ENCODE data around the gene ELMOD3.
A peak's percentile ranks its signal among the peaks of the same experiment; 100 is the strongest.
"Not testable (repeated sequence)": the region's sequence is repeated elsewhere in the genome, so short reads cannot be mapped to it uniquely, and the experiment has no call there.

DNA sequence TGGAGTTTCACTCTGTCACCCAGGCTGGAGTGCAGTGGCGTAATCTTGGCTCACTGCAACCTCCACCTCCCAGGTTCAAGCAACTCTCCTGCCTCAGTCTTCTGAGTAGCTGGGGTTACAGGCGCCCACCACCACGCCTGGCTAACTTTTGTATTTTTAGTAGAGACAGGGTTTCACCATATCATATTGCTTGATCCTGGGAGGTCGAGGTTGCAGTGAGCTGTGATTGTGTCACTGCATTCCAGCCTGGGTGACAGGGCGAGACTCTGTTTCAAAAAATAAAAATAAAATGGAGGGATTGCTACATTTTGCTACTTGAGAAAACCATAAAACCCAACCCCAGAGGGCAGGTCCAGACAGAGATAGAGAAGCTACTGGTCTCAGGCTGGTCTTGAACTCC lies 28.6 kb downstream of the ELMOD3 start:
- peak in 1 of 2 donors; percentile 23 for TF ChIP-seq POLR2A (IDR thresholded peaks at IDR 0.05)
- TF ChIP-seq, protein P1, sequence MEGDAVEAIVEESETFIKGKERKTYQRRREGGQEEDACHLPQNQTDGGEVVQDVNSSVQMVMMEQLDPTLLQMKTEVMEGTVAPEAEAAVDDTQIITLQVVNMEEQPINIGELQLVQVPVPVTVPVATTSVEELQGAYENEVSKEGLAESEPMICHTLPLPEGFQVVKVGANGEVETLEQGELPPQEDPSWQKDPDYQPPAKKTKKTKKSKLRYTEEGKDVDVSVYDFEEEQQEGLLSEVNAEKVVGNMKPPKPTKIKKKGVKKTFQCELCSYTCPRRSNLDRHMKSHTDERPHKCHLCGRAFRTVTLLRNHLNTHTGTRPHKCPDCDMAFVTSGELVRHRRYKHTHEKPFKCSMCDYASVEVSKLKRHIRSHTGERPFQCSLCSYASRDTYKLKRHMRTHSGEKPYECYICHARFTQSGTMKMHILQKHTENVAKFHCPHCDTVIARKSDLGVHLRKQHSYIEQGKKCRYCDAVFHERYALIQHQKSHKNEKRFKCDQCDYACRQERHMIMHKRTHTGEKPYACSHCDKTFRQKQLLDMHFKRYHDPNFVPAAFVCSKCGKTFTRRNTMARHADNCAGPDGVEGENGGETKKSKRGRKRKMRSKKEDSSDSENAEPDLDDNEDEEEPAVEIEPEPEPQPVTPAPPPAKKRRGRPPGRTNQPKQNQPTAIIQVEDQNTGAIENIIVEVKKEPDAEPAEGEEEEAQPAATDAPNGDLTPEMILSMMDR (IDR thresholded peaks at IDR 0.05 in 4 of 5, conservative IDR thresholded peaks at IDR 0.05 in 1 of 5), result not testable (repeated sequence)
